Measurements from ENCODE around the gene KBTBD6. TPM values are rescaled to one million over a fixed set of nuclear protein-coding genes. Genes with fewer than 3 reads are reported as not detected.
A peak's percentile ranks its signal among the peaks of the same experiment; 100 is the strongest.

The KBTBD6 gene
- total RNA-seq, 1 experiment from 2014 or later: 9.1 TPM

- TF ChIP-seq FOSL1 (IDR thresholded peaks at IDR 0.05; ENCODE audit: low read depth) (no peak), CBX3 (IDR thresholded peaks at IDR 0.05; ENCODE audit: low read depth) (peak; percentile 91), REST (IDR thresholded peaks at IDR 0.05; ENCODE audit: low read depth) (no peak), EGR1 (IDR thresholded peaks at IDR 0.05; ENCODE audit: low read depth) (peak; percentile 98)
These were observed at the start of gene KBTBD6 (continued) for GRCh38 chr13:41132512-41133152.

GRCh38 chr13:41182231-41182630 lies 49.6 kb upstream of the KBTBD6 start:
- DNase-seq (ENCODE audit: low read depth, low spot score) (no peak), ATAC-seq (no peak)
- H3K9me2 ChIP-seq (ENCODE audit: insufficient read depth): no peaks in the 10 kb centered on the region
- intact Hi-C loops (cut with micrococcal nuclease): no loop called here
- no peak overlapping the region for H3K9ac ChIP-seq (ENCODE audit: low read length)
- RAD21 ChIA-PET (ENCODE audit: low non-redundant PET in 1 of 2, low total read pairs in 2 of 2, uncharacterized antibody in 2 of 2, unreplicated experiment in 2 of 2): no interaction called here
- no peaks in the 10 kb centered on the region for H3K36me3 ChIP-seq (ENCODE audit: control insufficient read depth in 1 of 2, insufficient read depth in 2 of 2, low read length in 2 of 2)
- H3K4me3 ChIP-seq (replicated peaks in 1 of 2; ENCODE audit: low read depth in 1 of 2, low read length in 2 of 2): no peak overlapping the region
- H2AFZ ChIP-seq (ENCODE audit: low read depth, low read length, poor library complexity, severe bottlenecking): no peak overlapping the region
- no peaks in the 10 kb centered on the region for H3K9me3 ChIP-seq (ENCODE audit: control insufficient read depth in 1 of 2, insufficient read depth in 1 of 2, low read depth in 1 of 2, low read length in 2 of 2)
- H3K27ac ChIP-seq (ENCODE audit: low read depth, low read length): no peak overlapping the region
- H3K4me1 ChIP-seq (ENCODE audit: control insufficient read depth in 1 of 2, insufficient read depth in 2 of 2, low read length in 2 of 2): 0 out of 4 replicates have a peak, but pooled peaks cover 0 to 3% of the 10 kb centered on the region in 2 experiments
- H3K79me2 ChIP-seq (ENCODE audit: insufficient read depth, low read length): no peaks in the 10 kb centered on the region
- H4K20me1 ChIP-seq (ENCODE audit: insufficient read depth): no peaks in the 10 kb centered on the region
- CTCF ChIA-PET: no interaction called here
- H3K27me3 ChIP-seq (ENCODE audit: insufficient read depth, low read length): no peaks in the 10 kb centered on the region
- POLR2A ChIA-PET: no interaction called here
- no TSS peak for BruUV-seq (replicated peaks)
- H3K4me2 ChIP-seq (ENCODE audit: low read length): no peak overlapping the region
- TF ChIP-seq SP1 (IDR thresholded peaks at IDR 0.05; ENCODE audit: low read depth) (no peak), ZFX (IDR thresholded peaks at IDR 0.05) (no peak), CTCF (IDR thresholded peaks at IDR 0.05 in 2 of 3, conservative IDR thresholded peaks at IDR 0.05 in 1 of 3; ENCODE audit: borderline replicate concordance in 1 of 3, insufficient read depth in 1 of 3, low read depth in 2 of 3, low read length in 2 of 3) (no peak), CEBPB (IDR thresholded peaks at IDR 0.05; ENCODE audit: low read depth) (no peak), RAD21 (IDR thresholded peaks at IDR 0.05; ENCODE audit: low read depth) (no peak), ATF3 (IDR thresholded peaks at IDR 0.05) (no peak), YY1 (IDR thresholded peaks at IDR 0.05; ENCODE audit: extremely low read depth, insufficient replicate concordance, low read depth, low read length) (no peak), ELF1 (IDR thresholded peaks at IDR 0.05; ENCODE audit: borderline replicate concordance, low read depth) (no peak), ZBTB33 (IDR thresholded peaks at IDR 0.05; ENCODE audit: extremely low read depth, insufficient replicate concordance, low read length) (no peak), EZH2 (IDR thresholded peaks at IDR 0.05) (no peak), POLR2A (IDR thresholded peaks at IDR 0.05; ENCODE audit: borderline replicate concordance, extremely low read depth, insufficient read depth, insufficient read length) (no peak)
